ENCODE results near the gene STS.

Gene STS

GRCh38 chrX:7139202-7140081 is 8.1 kb upstream of the STS start:
- Histone ChIP-seq H3K27me3 (ENCODE audit: control insufficient read depth, insufficient read depth, low read length) (no peaks in the 10 kb centered on the region), H3K4me3 (ENCODE audit: low read depth, low read length) (no peak overlapping the region), H3K36me3 (ENCODE audit: control insufficient read depth, insufficient read depth, low read length) (no peaks in the 10 kb centered on the region), H3K4me1 (ENCODE audit: control insufficient read depth, insufficient read depth, low read length) (no peaks in the 10 kb centered on the region), H3K9ac (ENCODE audit: low read depth, low read length) (no peak overlapping the region), H3K27ac (ENCODE audit: low read depth, low read length) (no peak overlapping the region), H3K9me3 (ENCODE audit: control insufficient read depth, insufficient read depth, low read length) (no peaks in the 10 kb centered on the region)

GRCh38 chrX:7143076-7143475 is 4.4 kb upstream of the STS start:
- H3K9me3 ChIP-seq (ENCODE audit: control insufficient read depth, insufficient read depth, low read length): no peaks in the 10 kb centered on the region
- no peak overlapping the region for H3K9ac ChIP-seq (ENCODE audit: low read depth, low read length)
- H3K4me1 ChIP-seq (ENCODE audit: control insufficient read depth, insufficient read depth, low read length): peaks cover 11% of the 10 kb centered on the region
- no peaks in the 10 kb centered on the region for H3K27me3 ChIP-seq (ENCODE audit: control insufficient read depth, insufficient read depth, low read length)
- no peak overlapping the region for H3K4me3 ChIP-seq (ENCODE audit: low read depth, low read length)
- no peak overlapping the region for H3K27ac ChIP-seq (ENCODE audit: low read depth, low read length)
- H3K36me3 ChIP-seq (ENCODE audit: control insufficient read depth, insufficient read depth, low read length): no peaks in the 10 kb centered on the region

GRCh38 chrX:7143941-7144525 is 3.5 kb upstream of the STS start:
- Histone ChIP-seq H3K36me3 (ENCODE audit: control insufficient read depth, insufficient read depth, low read length) (no peaks in the 10 kb centered on the region), H3K9me3 (ENCODE audit: control insufficient read depth, insufficient read depth, low read length) (no peaks in the 10 kb centered on the region), H3K9ac (ENCODE audit: low read depth, low read length) (no peak overlapping the region), H3K4me3 (ENCODE audit: low read depth, low read length) (no peak overlapping the region), H3K27me3 (ENCODE audit: control insufficient read depth, insufficient read depth, low read length) (no peaks in the 10 kb centered on the region), H3K27ac (ENCODE audit: low read depth, low read length) (no peak overlapping the region), H3K4me1 (ENCODE audit: control insufficient read depth, insufficient read depth, low read length) (peaks cover 11% of the 10 kb centered on the region)

GRCh38 chrX:7145454-7145853 is 2.1 kb upstream of the STS start:
- Histone ChIP-seq H3K4me3 (ENCODE audit: low read depth, low read length) (no peak overlapping the region), H3K36me3 (ENCODE audit: control insufficient read depth, insufficient read depth, low read length) (no peaks in the 10 kb centered on the region), H3K27me3 (ENCODE audit: control insufficient read depth, insufficient read depth, low read length) (no peaks in the 10 kb centered on the region), H3K27ac (ENCODE audit: low read depth, low read length) (no peak overlapping the region), H3K4me1 (ENCODE audit: control insufficient read depth, insufficient read depth, low read length) (peaks cover 11% of the 10 kb centered on the region), H3K9ac (ENCODE audit: low read depth, low read length) (no peak overlapping the region), H3K9me3 (ENCODE audit: control insufficient read depth, insufficient read depth, low read length) (no peaks in the 10 kb centered on the region)

GRCh38 chrX:7146020-7146702 is 1.4 kb upstream of the STS start:
- Histone ChIP-seq H3K4me1 (ENCODE audit: control insufficient read depth, insufficient read depth, low read length) (peaks cover 11% of the 10 kb centered on the region), H3K4me3 (ENCODE audit: low read depth, low read length) (no peak overlapping the region)

GRCh38 chrX:7146703-7147412 is 654 bp upstream of the STS start:
- Histone ChIP-seq H3K9me3 (ENCODE audit: control insufficient read depth, insufficient read depth, low read length) (no peaks in the 10 kb centered on the region), H3K27me3 (ENCODE audit: control insufficient read depth, insufficient read depth, low read length) (no peaks in the 10 kb centered on the region), H3K9ac (ENCODE audit: low read depth, low read length) (no peak overlapping the region), H3K4me3 (ENCODE audit: low read depth, low read length) (peak overlapping the region; percentile 97), H3K36me3 (ENCODE audit: control insufficient read depth, insufficient read depth, low read length) (no peaks in the 10 kb centered on the region), H3K4me1 (ENCODE audit: control insufficient read depth, insufficient read depth, low read length) (peaks cover 11% of the 10 kb centered on the region), H3K27ac (ENCODE audit: low read depth, low read length) (no peak overlapping the region)

More at GRCh38 chrX:7146020-7146702, 1.4 kb upstream of the STS start:
- Histone ChIP-seq H3K36me3 (ENCODE audit: control insufficient read depth, insufficient read depth, low read length) (no peaks in the 10 kb centered on the region), H3K27ac (ENCODE audit: low read depth, low read length) (no peak overlapping the region), H3K9me3 (ENCODE audit: control insufficient read depth, insufficient read depth, low read length) (no peaks in the 10 kb centered on the region), H3K27me3 (ENCODE audit: control insufficient read depth, insufficient read depth, low read length) (no peaks in the 10 kb centered on the region), H3K9ac (ENCODE audit: low read depth, low read length) (no peak overlapping the region)

- peak within 1 kb of the TSS; percentile 47 for H3K27ac ChIP-seq (ENCODE audit: low read depth, low read length)
- H3K9ac ChIP-seq (ENCODE audit: low read depth, low read length): peak within 1 kb of the TSS; percentile 73
Observed at GRCh38 chrX:7147978-7148854, 704 bp downstream of the STS start, which contains the start of gene PUDP. TSS of gene PUDP (minus strand) at chrX:7148153. CDS start at chrX:7148113, 40 bp downstream.

GRCh38 chrX:7149411-7149810 is 1.9 kb downstream of the STS start:
- Histone ChIP-seq H3K4me3 (ENCODE audit: low read depth, low read length) (no peak overlapping the region), H3K4me1 (ENCODE audit: control insufficient read depth, insufficient read depth, low read length) (peaks cover 17% of the 10 kb centered on the region), H3K27me3 (ENCODE audit: control insufficient read depth, insufficient read depth, low read length) (no peaks in the 10 kb centered on the region), H3K9me3 (ENCODE audit: control insufficient read depth, insufficient read depth, low read length) (no peaks in the 10 kb centered on the region), H3K27ac (ENCODE audit: low read depth, low read length) (no peak overlapping the region), H3K36me3 (ENCODE audit: control insufficient read depth, insufficient read depth, low read length) (no peaks in the 10 kb centered on the region), H3K9ac (ENCODE audit: low read depth, low read length) (no peak overlapping the region)

More at GRCh38 chrX:7147978-7148854, 704 bp downstream of the STS start, which contains the start of gene PUDP:
- no peaks in the 10 kb centered on the region for H3K36me3 ChIP-seq (ENCODE audit: control insufficient read depth, insufficient read depth, low read length)
- H3K4me1 ChIP-seq (ENCODE audit: control insufficient read depth, insufficient read depth, low read length): peaks cover 11% of the 10 kb centered on the region
- no peaks in the 10 kb centered on the region for H3K9me3 ChIP-seq (ENCODE audit: control insufficient read depth, insufficient read depth, low read length)
- peak within 1 kb of the TSS; percentile 97 for H3K4me3 ChIP-seq (ENCODE audit: low read depth, low read length)
- no peaks in the 10 kb centered on the region for H3K27me3 ChIP-seq (ENCODE audit: control insufficient read depth, insufficient read depth, low read length)

GRCh38 chrX:7153231-7153630 is 5.7 kb downstream of the STS start:
- Histone ChIP-seq H3K36me3 (ENCODE audit: control insufficient read depth, insufficient read depth, low read length) (no peaks in the 10 kb centered on the region), H3K9ac (ENCODE audit: low read depth, low read length) (no peak overlapping the region), H3K4me3 (ENCODE audit: low read depth, low read length) (no peak overlapping the region), H3K27me3 (ENCODE audit: control insufficient read depth, insufficient read depth, low read length) (no peaks in the 10 kb centered on the region), H3K9me3 (ENCODE audit: control insufficient read depth, insufficient read depth, low read length) (no peaks in the 10 kb centered on the region), H3K4me1 (ENCODE audit: control insufficient read depth, insufficient read depth, low read length) (peaks cover 9% of the 10 kb centered on the region), H3K27ac (ENCODE audit: low read depth, low read length) (no peak overlapping the region)

- H3K9me3 ChIP-seq (ENCODE audit: control insufficient read depth, insufficient read depth, low read length): no peaks in the 10 kb centered on the region
- no peak overlapping the region for H3K4me3 ChIP-seq (ENCODE audit: low read depth, low read length)
- H3K36me3 ChIP-seq (ENCODE audit: control insufficient read depth, insufficient read depth, low read length): no peaks in the 10 kb centered on the region
- no peaks in the 10 kb centered on the region for H3K27me3 ChIP-seq (ENCODE audit: control insufficient read depth, insufficient read depth, low read length)
- H3K9ac ChIP-seq (ENCODE audit: low read depth, low read length): no peak overlapping the region
- peaks cover 18% of the 10 kb centered on the region for H3K4me1 ChIP-seq (ENCODE audit: control insufficient read depth, insufficient read depth, low read length)
- no peak overlapping the region for H3K27ac ChIP-seq (ENCODE audit: low read depth, low read length)
Observed at GRCh38 chrX:7154041-7154597, 6.6 kb downstream of the STS start.

All from HUES48 (cell line).